SHP77 (cell line): Measurements from ENCODE around the gene PPIF.

ENCODE experiments used
- DNase-seq, 2 experiments: peaks; one replicate each; lab custom pipeline; 2025; lab: John Stamatoyannopoulos, UW

The PPIF gene

GRCh38 chr10:79401015-79401921, 54.0 kb downstream of the PPIF start:
- DNase-seq = no peak

DNA sequence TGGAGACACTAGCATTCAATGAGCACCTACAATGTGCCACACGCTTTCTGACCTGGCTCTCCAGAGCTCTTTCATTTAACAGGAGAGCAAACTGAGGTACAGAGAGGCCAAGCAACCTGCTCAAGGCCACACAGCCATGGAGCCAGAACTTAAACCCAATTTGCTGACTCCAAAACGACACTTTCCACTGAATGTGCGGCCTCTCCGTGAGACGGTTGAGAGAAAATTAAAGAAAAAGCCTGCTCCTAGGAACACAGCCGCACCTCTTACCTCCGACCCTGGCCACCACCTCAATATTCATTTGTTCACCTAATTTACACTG, 55.3 kb downstream of the PPIF start:
- DNase-seq = no peak

DNA sequence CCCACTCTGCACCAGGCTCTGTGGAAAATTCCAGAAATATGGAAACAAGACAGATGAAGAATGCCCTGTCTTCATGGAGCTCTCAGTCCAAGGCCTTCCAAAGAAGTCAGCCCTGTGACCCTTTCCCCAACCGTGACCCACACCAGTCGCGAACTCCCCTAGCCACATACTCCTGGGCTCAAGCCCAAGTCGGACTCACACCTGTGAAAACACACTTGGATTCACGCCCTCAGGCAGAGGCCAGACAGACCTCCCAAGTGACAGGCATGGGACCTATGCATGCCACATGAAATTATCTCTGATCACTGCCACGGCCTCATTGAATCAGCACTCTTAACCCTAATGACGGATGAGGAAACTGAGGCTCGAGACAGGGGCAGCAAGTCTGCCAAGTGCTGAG, 55.7 kb downstream of the PPIF start:
- no peak for DNase-seq

DNA sequence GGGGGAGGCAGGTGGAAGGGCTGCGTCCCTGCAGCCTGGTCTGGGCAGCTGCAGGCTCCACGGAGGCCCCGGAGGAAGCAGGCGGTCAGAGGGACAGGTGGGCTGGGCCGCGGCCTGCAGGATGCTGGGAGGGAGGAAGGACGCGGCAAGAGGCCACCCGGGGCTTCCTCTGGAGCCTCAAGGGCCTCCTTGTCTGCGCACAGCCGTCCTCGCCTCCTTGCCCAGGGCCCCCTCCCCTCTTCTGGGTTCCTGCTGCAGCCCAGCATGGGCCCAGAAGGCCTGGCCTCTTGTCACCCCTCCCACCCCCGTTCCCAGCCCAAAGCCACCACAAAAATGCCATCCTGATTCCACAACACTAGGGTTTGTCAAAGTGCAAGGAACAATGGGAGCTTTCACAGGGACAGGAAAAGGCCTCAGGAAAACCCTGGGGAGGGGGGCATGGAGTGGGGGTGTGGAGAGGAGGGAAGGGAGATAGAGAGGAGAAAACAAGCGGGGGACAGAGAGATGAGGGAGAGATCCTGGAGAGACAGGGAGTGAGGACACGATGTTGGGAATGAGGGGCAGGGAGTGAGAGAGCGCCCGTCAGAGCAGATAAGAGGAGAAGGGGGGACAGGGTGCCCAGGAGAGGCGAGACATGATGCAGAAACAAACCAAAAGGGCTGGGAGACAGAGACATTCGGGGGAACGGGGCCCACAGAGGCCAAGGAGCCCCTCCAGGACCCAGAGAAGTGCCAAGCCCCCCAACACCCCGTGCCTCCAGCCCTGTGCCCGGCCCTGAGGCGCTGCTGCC, 56.4 kb downstream of the PPIF start:
- DNase-seq = peak in 1 of 2 experiments; percentile 21

- no peak for DNase-seq
Observed at GRCh38 chr10:79404231-79404609, 57.0 kb downstream of the PPIF start.

DNA sequence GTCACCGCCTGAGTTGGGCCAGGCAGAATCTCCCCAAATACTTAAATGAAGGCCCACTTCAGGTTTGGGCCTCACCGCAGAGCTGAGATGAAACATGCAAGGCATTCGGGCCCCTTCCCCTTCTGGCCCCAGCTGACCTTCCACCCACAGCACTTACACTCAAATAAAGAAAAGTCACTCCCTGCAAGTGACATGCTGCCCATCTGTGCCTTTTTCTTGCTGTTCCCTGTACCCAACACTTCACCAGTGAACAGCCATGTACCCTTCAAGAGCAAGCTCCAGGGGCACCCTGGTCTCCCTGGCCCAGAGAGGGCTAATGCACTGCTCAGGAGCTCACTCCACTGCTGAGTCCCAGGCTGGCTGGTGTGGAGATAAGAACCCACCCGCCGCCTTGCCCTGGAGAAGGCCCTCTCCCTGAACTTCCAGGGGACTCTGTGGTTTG, 57.4 kb downstream of the PPIF start:
- DNase-seq = no peak
